OCI-M2 (cell line): Measurements from ENCODE around the gene SPDYE5.
"Not testable (repeated sequence)": the region's sequence is repeated elsewhere in the genome, so short reads cannot be mapped to it uniquely, and the experiment has no call there.

Experiments
- DNase-seq: peaks from one replicate; lab custom pipeline; 2025; ENCODE audit not compliant: unreplicated experiment; lab: John Stamatoyannopoulos, UW

SPDYE5 gene

GRCh38 chr7:75492020-75492419 lies at the start of gene SPDYE5:
TSS of gene SPDYE5 (plus strand) at chr7:75492320. CDS start at chr7:75494048, 1,728 bp downstream.
- DNase-seq: not testable (repeated sequence)

DNA sequence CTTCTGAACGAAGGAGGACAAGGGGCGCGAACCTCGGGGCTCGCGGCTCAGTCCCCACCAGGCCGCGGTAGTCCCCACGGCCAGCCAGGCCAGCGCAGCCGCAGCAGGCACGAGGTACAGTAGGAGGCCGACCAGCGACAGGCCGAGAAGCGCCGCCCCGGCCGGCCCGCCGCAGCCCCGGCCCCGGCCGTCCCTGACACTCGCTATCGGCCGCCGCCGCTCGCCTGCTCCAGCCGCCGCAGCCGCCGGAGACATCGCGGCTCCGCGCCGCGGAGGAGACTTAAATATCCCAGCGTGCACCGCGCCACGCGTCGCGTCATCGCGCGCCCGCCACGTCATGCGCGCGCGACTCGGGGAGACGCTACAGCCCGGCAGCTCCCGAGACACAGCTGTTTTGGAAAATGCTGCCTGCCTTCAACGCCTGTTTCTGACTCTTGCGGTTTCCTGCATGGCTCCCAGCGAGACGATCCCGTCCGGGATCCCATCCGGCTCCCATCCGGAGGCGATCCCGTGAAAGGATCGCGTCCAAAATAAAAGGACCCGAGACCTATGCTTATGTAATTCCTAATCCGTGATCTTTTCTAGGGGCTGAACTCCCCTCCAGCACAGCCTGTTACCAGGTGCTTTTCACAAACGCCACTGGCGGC lies 49.5 kb upstream of the SPDYE5 start:
- DNase-seq: not testable (repeated sequence)

- not testable (repeated sequence) for DNase-seq
Measured at GRCh38 chr7:75449946-75450345, 42.2 kb upstream of the SPDYE5 start.

DNA sequence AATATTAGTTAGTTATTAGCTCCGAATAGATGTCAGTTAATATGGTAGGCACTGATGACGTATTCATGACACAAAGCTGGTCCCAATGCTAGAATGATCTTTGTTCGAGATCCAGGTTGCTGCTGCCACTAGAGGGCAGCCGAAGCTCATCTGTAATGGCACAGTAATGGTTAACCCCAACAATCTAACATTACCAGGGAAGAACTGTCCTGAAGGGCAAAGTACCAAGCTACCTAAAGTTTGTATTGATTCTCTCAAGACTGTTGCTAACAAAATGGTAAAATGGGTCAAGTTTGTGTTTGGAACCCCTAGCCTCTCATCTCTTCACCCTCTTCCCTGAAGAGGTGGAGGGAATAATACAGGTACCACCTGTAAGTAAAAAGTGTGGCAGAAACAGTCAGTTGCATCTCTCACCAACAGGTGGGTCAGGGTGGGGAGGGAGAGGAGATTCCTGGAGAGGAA lies 39.6 kb upstream of the SPDYE5 start:
- not testable (repeated sequence) for DNase-seq

DNA sequence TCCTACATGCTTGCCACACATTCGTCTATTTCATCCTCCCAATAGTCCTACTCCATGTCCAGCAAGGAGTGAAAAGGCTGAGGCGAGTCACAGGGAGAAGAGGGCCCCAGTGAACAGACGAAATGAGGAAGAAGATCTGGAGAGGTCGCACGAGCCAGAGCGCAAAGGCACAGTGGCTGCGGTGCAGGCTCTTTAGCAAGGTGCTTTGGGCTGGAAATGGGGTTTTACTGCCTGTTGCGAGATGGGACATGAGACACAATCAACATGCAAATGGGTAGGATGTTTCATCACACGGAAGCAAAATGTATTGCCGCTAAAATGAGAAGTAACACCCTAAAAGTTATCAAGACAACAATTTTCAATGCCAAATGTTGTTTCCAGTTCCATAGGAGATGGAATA lies 35.7 kb upstream of the SPDYE5 start:
- DNase-seq: not testable (repeated sequence)

DNA sequence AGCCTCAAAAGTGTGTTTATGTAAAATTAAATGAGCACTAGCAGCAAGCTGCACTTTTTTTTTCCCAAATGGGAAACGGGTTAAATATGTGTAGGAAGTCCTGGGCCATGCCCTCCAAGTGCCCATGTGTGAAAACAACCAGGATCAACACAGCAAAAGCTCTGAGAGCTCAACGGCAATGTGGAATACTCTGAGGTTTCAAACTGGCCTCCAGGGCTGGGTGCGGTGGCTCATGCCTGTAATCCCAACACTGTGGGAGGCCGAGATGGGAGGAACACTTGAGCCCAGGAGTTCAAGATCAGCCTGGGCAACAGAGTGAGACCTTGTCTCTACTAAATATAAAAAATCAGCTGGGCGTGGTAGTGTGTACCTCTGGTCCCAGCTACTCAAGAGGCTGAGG lies 34.1 kb upstream of the SPDYE5 start:
- not testable (repeated sequence) for DNase-seq

DNA sequence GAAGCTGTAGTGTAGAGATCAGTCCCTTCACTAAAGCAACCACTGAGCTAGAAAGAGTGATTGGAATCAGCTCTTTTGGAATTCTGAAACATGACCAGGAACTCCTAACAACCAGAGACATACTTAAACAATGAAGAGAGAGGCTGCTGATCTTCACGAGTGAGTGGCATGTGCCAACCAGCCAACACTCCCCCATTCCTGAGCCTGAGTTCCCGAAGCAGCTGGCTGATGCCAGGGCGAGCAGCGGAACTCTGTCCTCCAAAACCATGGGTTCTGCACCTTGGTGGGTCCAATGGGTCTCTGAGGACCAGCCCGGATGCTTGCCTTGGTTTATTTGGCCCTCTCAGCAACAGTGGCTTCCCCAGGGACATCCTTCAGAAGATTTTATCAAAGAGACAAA lies 31.6 kb upstream of the SPDYE5 start:
- DNase-seq: not testable (repeated sequence)

GRCh38 chr7:75470166-75470565 lies 22.0 kb upstream of the SPDYE5 start:
- DNase-seq: not testable (repeated sequence)

- not testable (repeated sequence) for DNase-seq
Measured at GRCh38 chr7:75477457-75477856, 14.7 kb upstream of the SPDYE5 start.

DNA sequence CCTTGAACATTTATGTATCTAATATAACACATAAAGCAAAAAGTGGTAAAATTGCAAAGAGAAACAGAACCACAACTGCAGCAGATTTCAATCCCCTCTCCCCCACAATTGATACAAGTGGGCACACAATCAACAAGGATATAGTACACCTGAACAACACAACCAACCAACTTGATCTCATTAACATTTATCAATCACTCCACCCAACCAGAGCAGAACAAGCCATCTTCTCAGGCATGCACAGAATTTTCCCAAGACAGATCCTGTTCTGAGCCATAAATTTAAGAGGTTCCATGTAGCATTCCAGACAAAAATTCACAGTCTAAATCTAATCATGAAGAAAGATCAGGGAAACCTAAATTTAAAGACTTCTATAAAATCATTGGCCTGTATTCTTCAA lies 11.8 kb upstream of the SPDYE5 start:
- not testable (repeated sequence) for DNase-seq

DNA sequence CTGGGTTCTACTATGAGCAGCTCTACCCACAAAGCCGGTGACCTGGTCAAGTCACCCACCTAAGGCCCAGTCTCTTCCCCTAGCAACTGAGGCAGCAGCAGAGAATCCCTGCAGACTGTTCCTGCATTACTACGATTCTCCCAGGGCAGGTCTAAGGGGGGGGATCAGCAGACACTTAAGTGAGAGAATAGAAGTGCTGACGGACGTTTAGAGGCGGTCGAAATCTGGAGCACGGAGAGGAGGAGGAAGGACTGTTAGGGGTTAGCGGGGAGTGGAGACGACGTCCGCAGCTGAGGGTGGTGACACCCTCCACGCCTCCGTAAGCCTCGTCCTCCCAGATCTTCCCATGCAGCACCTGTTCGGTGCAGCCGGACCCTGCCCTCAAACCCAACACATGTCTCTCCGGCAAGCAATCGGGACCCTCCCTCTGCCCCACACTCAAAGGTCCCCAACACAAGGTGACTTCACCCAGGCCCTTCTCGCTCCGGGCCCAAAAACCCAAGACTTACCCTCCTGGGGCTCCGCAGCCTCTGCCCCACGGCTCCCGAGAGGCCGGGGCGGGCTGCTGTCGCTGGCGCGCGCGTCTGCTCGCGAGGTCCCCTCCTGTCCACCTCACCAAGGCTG lies 6.7 kb upstream of the SPDYE5 start:
- DNase-seq: not testable (repeated sequence)

- peak; percentile 11 for DNase-seq
Measured at GRCh38 chr7:75485979-75486643, 6.0 kb upstream of the SPDYE5 start, which contains the start of gene POM121C. TSS of gene POM121C (minus strand) at chr7:75486299. CDS start at chr7:75441496, 44,803 bp downstream.

- DNase-seq: not testable (repeated sequence)
Measured at GRCh38 chr7:75509033-75509432, 16.9 kb downstream of the SPDYE5 start.

GRCh38 chr7:75518842-75519241 lies 26.7 kb downstream of the SPDYE5 start:
- DNase-seq: not testable (repeated sequence)

DNA sequence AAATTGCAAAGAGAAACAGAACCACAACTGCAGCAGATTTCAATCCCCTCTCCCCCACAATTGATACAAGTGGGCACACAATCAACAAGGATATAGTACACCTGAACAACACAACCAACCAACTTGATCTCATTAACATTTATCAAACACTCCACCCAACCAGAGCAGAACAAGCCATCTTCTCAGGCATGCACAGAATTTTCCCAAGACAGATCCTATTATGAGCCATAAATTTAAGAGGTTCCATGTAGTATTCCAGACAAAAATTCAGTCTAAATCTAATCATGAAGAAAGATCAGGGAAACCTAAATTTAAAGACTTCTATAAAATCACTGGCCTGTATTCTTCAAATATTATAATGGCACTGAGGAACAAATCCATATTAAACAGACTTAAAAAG lies 29.6 kb downstream of the SPDYE5 start:
- DNase-seq: not testable (repeated sequence)

- not testable (repeated sequence) for DNase-seq
Measured at GRCh38 chr7:75527224-75527722, 35.2 kb downstream of the SPDYE5 start.

DNA sequence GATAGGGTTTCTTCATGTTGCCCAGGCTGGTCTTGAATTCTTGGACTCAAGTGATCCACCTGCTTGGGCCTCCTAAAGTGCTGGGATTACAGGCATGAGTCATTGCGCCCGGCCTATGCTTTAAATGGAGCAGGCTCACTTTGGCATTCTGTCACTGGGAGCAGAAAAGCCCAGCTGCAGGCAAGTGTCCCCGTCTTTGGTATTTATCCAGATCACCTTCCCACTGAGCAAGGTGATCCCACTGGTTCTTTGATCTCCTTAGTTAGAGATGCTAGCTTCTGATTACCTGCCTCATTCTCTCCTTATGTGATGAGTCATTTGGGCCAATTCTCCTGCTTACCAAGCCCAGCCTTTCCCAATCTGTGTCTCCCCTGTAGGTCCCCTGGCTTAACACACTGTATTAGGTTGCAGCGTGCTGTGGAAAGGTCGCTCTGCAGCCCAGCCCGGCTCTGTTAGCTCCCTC lies 39.3 kb downstream of the SPDYE5 start:
- no peak for DNase-seq

- DNase-seq: no peak
Measured at GRCh38 chr7:75532639-75533038, 40.5 kb downstream of the SPDYE5 start.

GRCh38 chr7:75533926-75534325 lies 41.8 kb downstream of the SPDYE5 start:
- DNase-seq: no peak

DNA sequence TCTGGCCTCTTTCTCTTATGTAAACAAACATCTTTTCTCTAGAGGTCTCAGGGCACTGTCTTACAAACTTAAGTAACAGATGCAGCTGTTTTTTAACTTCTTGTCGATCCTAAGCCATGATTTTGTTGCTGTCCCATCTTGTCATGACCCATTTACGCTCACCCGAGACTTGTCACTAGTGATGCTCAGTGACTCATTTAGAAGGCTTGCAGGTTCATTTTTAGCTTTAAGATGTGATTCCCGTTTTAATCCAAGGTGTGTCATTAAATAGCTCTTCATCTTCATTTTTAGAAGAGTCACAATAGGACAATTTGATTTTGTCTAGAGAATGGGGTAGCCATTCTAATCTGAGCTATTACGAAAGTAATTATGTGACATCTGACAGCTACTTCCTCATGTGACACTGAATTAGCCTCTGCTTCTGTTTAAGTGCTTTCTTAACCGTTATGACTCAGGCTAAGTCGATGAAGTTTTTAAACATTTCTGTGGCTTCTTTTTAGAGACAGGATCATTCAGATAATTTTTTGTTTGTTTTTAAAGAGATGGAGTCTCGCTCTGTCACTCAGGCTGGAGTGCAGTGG lies 42.7 kb downstream of the SPDYE5 start:
- no peak for DNase-seq

- DNase-seq: no peak
Measured at GRCh38 chr7:75536491-75536890, 44.4 kb downstream of the SPDYE5 start.
